Osteoblast (primary cell): ENCODE data around the gene SAPCD2. TPM values are rescaled to one million over a fixed set of nuclear protein-coding genes. Genes with fewer than 3 reads are reported as not detected.

Experiments
- DNase-seq: peaks from one replicate; pipeline ENCODE4 v3.0.0; 2011; ENCODE audit warnings: low spot score, mixed read lengths; ENCODE audit not compliant: insufficient read length; ENCODE audit errors: missing footprints
- H2AFZ ChIP-seq: 2 replicates; pipeline ENCODE4 v1.6.0; 2011; ENCODE audit warnings: mild to moderate bottlenecking, low read length
- H3K27ac ChIP-seq: 2 replicates; pipeline ENCODE4 v1.5.1; 2011; ENCODE audit warnings: mild to moderate bottlenecking, low read depth, low read length, moderate library complexity
- H3K27me3 ChIP-seq: 2 replicates; pipeline ENCODE4 v1.6.0; 2012; ENCODE audit warnings: mild to moderate bottlenecking, control low read depth, inconsistent platforms, low read length, moderate library complexity; ENCODE audit not compliant: insufficient read depth
- H3K36me3 ChIP-seq: 2 replicates; pipeline ENCODE4 v1.5.1; 2011; ENCODE audit warnings: mild to moderate bottlenecking, low read length, control low read depth, moderate library complexity; ENCODE audit not compliant: insufficient read depth
- H3K4me1 ChIP-seq: 2 replicates; pipeline ENCODE4 v1.5.1; 2011; ENCODE audit warnings: mild to moderate bottlenecking, low read length, control low read depth, moderate library complexity; ENCODE audit not compliant: insufficient read depth
- H3K4me2 ChIP-seq: 2 replicates; pipeline ENCODE4 v1.6.0; 2011; ENCODE audit warnings: mild to moderate bottlenecking, low read length; ENCODE audit not compliant: insufficient read depth
- H3K4me3 ChIP-seq: fragments of 200-600 bp; sonication (generic); 3 replicates; pipeline ENCODE4 v1.5.1; 2012; ENCODE audit warnings: mild to moderate bottlenecking, low read length, inconsistent platforms; ENCODE audit not compliant: insufficient read depth
- H3K79me2 ChIP-seq: 2 replicates; pipeline ENCODE4 v1.6.0; 2012; ENCODE audit warnings: mild to moderate bottlenecking, low read length, control low read depth, inconsistent platforms; ENCODE audit not compliant: insufficient read depth
- H3K9me3 ChIP-seq: 2 replicates; pipeline ENCODE4 v1.5.1; 2011; ENCODE audit warnings: low read depth, low read length, control low read depth
- H4K20me1 ChIP-seq: 2 replicates; pipeline ENCODE4 v1.6.0; 2012; ENCODE audit warnings: mild to moderate bottlenecking, low read length, control low read depth; ENCODE audit not compliant: insufficient read depth
- CTCF ChIP-seq: IDR thresholded peaks from 2 replicates; pipeline ENCODE4 v1.5.1; 2011; ENCODE audit warnings: mild to moderate bottlenecking, low read depth, low read length, moderate library complexity; ENCODE audit errors: extremely low read depth
- total RNA-seq: library from RNA; depleted of rRNA; stranded (reverse); fragments of >200 nt; gene quantifications from 2 replicates; pipeline ENCODE4 v1.2.3, GENCODE V29; 2012

Gene SAPCD2
- total RNA-seq, 1 donor, result 1.1 TPM

- no peak overlapping the region for H3K4me2 ChIP-seq
- peaks cover 6% of the 10 kb centered on the region for H3K4me1 ChIP-seq
- no peak overlapping the region for H3K27ac ChIP-seq
- H3K27me3 ChIP-seq, result no peaks in the 10 kb centered on the region
- DNase-seq, result no peak
- H3K79me2 ChIP-seq, result no peaks in the 10 kb centered on the region
- H3K4me3 ChIP-seq, result no peak overlapping the region
- no peaks in the 10 kb centered on the region for H3K9me3 ChIP-seq
- H3K36me3 ChIP-seq, result no peaks in the 10 kb centered on the region
- no peak overlapping the region for H2AFZ ChIP-seq
- H4K20me1 ChIP-seq, result peaks cover 11% of the 10 kb centered on the region
- no peak for TF ChIP-seq CTCF
These were observed 47.2 kb downstream of the SAPCD2 start for GRCh38 chr9:137023157-137023556.

GRCh38 chr9:137022662-137023008, 47.7 kb downstream of the SAPCD2 start:
- Histone ChIP-seq H3K36me3 (no peaks in the 10 kb centered on the region), H3K4me2 (no peak overlapping the region), H3K79me2 (no peaks in the 10 kb centered on the region), H3K27ac (no peak overlapping the region), H4K20me1 (peaks cover 11% of the 10 kb centered on the region), H3K4me3 (no peak overlapping the region), H3K9me3 (no peaks in the 10 kb centered on the region), H3K27me3 (no peaks in the 10 kb centered on the region), H2AFZ (no peak overlapping the region), H3K4me1 (peaks cover 6% of the 10 kb centered on the region)
- no peak for TF ChIP-seq CTCF
- no peak for DNase-seq

- no peaks in the 10 kb centered on the region for H3K36me3 ChIP-seq
- peak; percentile 97 for DNase-seq
These were observed 48.2 kb downstream of the SAPCD2 start for GRCh38 chr9:137021979-137022661.

GRCh38 chr9:137021568-137021978, 48.8 kb downstream of the SAPCD2 start:
- Histone ChIP-seq H3K4me3 (no peak overlapping the region), H3K9me3 (no peaks in the 10 kb centered on the region), H3K27me3 (no peaks in the 10 kb centered on the region), H3K4me1 (no peaks in the 10 kb centered on the region), H3K36me3 (no peaks in the 10 kb centered on the region), H3K79me2 (no peaks in the 10 kb centered on the region), H3K27ac (no peak overlapping the region), H3K4me2 (no peak overlapping the region), H4K20me1 (peaks cover 11% of the 10 kb centered on the region), H2AFZ (no peak overlapping the region)
- TF ChIP-seq CTCF, result no peak
- DNase-seq, result no peak

More at GRCh38 chr9:137021979-137022661, 48.2 kb downstream of the SAPCD2 start:
- H3K4me2 ChIP-seq, result no peak overlapping the region
- no peak overlapping the region for H2AFZ ChIP-seq
- H3K79me2 ChIP-seq, result no peaks in the 10 kb centered on the region
- peaks cover 11% of the 10 kb centered on the region for H4K20me1 ChIP-seq
- no peaks in the 10 kb centered on the region for H3K9me3 ChIP-seq
- H3K27me3 ChIP-seq, result no peaks in the 10 kb centered on the region
- TF ChIP-seq CTCF, result no peak
- H3K4me3 ChIP-seq, result no peak overlapping the region
- H3K27ac ChIP-seq, result no peak overlapping the region
- H3K4me1 ChIP-seq, result peaks cover 2% of the 10 kb centered on the region
